Heart right ventricle (tissue), 16 donors: Measurements from ENCODE around the gene CFAP73. TPM values are rescaled to one million over a fixed set of nuclear protein-coding genes. Genes with fewer than 3 reads are reported as not detected.
"Not testable (repeated sequence)": the region's sequence is repeated elsewhere in the genome, so short reads cannot be mapped to it uniquely, and the experiment has no call there.

ENCODE experiments used
- ATAC-seq, 8 donors: fragments of 200-7000 bp; cut with Tn5 transposase; one replicate each; pipeline ENCODE4 v1.9.1; 2020; ENCODE audit warnings: mild to moderate bottlenecking in 8 of 8, moderate library complexity in 8 of 8, moderate number of reproducible peaks in 1 of 8
- DNase-seq, 2 donors: peaks; one replicate each; pipeline ENCODE4 v3.0.0-alpha.2; 2020
- H3K27ac ChIP-seq, 10 donors: fragments of 200-600 bp; sonication (generic) in 2 of 10; one replicate each; pipeline versions ENCODE4 v1.5.0 to v1.8.0; 2020 to 2022; ENCODE audit warnings: mild to moderate bottlenecking in 3 of 10
- H3K27me3 ChIP-seq, 7 donors: fragments of 200-600 bp; one replicate each; pipeline ENCODE4 v1.8.0; 2021 to 2022; ENCODE audit warnings: mild to moderate bottlenecking in 2 of 7
- H3K36me3 ChIP-seq, 9 donors: fragments of 200-600 bp; sonication (generic) in 1 of 9; one replicate each; pipeline versions ENCODE4 v1.5.0 to v1.8.0; 2020 to 2022; ENCODE audit warnings: mild to moderate bottlenecking in 2 of 9
- H3K4me1 ChIP-seq, 9 donors: fragments of 200-600 bp; sonication (generic) in 1 of 9; one replicate each; pipeline versions ENCODE4 v1.5.0 to v1.8.0; 2020 to 2022; ENCODE audit warnings: mild to moderate bottlenecking in 4 of 9
- H3K4me3 ChIP-seq, 10 donors: fragments of 200-600 bp; sonication (generic) in 2 of 10; one replicate each; pipeline versions ENCODE4 v1.5.0 to v1.8.0; 2020 to 2022; ENCODE audit warnings: mild to moderate bottlenecking in 7 of 10, moderate library complexity in 2 of 10
- H3K9me3 ChIP-seq, 11 donors: fragments of 200-600 bp in 10 of 11; sonication (generic) in 2 of 11; one replicate each; pipeline versions ENCODE4 v1.5.0 to v1.8.0; 2013 to 2022; ENCODE audit warnings: mild to moderate bottlenecking in 2 of 11, control low read depth in 1 of 11, moderate library complexity in 1 of 11
- CTCF ChIP-seq, 9 donors: fragments of 200-600 bp; sonication (generic) in 2 of 9; IDR thresholded peaks; one replicate each; pipeline versions ENCODE4 v1.5.0 to v1.8.0; 2021 to 2022; ENCODE audit warnings: antibody characterized with exemption in 9 of 9, mild to moderate bottlenecking in 5 of 9, moderate library complexity in 1 of 9
- WGBS, 2 donors: extraction: QIAGEN DNeasy Blood & Tissue Kit; methylation state at CpG; one replicate each; pipeline ENCODE4 v1.1.7; 2013; ENCODE audit warnings: inconsistent platforms in 1 of 2; 5-methylcytosine and 5-hydroxymethylcytosine counted together
- intact Hi-C, 10 donors: fragments of 100-400 bp; cut with DNase I; formaldehyde crosslinking; loops; one replicate each; pipeline versions ENCODE4 v1.11.1 to v1.14.2; 2022
- microRNA-seq, 2 donors: library from miRNA; unstranded; fragments of <30 nt; microRNA quantifications; one replicate each; pipeline ENCODE4 v1.2.0, GENCODE V29; 2021
- polyA plus RNA-seq, 2 donors: library from polyadenylated mRNA; stranded (reverse); fragments of 200-250 nt; gene quantifications; one replicate each; pipeline ENCODE4 v1.2.3, GENCODE V29; 2013
- total RNA-seq, 10 donors: library from RNA; stranded (reverse); fragmentation: NEBNext Ultra II Directional in 3 of 10; extraction: Animal tissue kit (Norgen Biotek cat#: 25700) in 3 of 10; gene quantifications; one replicate each; pipeline versions ENCODE4 v1.2.1 to v1.2.4, GENCODE V29; 2021 to 2023
- donor health status: Arrhythmogenic right ventricular cardiomyopathy.
- donor health status: ischemic (EF 13 %, LVEDD 7.1; RV severe dilation, severe dysfunction).
- donor health status: healthy with polysubstance abuse.
- donor health status: DM: no; HTN: yes; CAD: no.
- donor health status: DM: no; HTN: no; CAD: no.
- donor health status: ischemic (EF 25% LVEDD 6.9; RV normal size, moderate dysfunction).
- donor health status: ischemic (EF 25% LVEDD 5.7; RV mildly dilated, moderate dysfunction).
- donor health status: healthy.
- donor health status: DM: yes; HTN: yes; CAD: no.
- donor health status: Ischemic cardiomyopathy.
- donor health status: ischemic (EF 35%, LVEDD 5.7; RV mildly dilated, moderate dysfunction).
- donor health status: nonischemic (EF 11% LVEDD 7.7; RV severe dilation, severe dysfunction).
- donor health status: DM: yes; HTN: yes; CAD: no.
- donor health status: PGD.
- donor health status: ischemic (EF 29% LVEDD 5.4; RV normal size, mild dysfunction).
- donor health status: nonischemic (EF 23%, LVEDD 6.1; RV moderate dilation, normal function).

The CFAP73 gene
- total and polyA plus RNA-seq, 12 donors: 0.10 TPM; not detected in 11

GRCh38 chr12:113204804-113205203, 55.3 kb downstream of the CFAP73 start:
- H3K4me3 ChIP-seq: no peak overlapping the region
- H3K27me3 ChIP-seq: no peaks in the 10 kb centered on the region
- DNase-seq (no peak), ATAC-seq (no peak)
- intact Hi-C loops: loop anchor here in 1 of 10 donors (5.0 kb wide), 1 partner anchor 222 kb away; no protein-coding TSS in a partner anchor
- no peaks in the 10 kb centered on the region for H3K36me3 ChIP-seq
- H3K4me1 ChIP-seq: peaks cover 0 to 74% (median 19%) of the 10 kb centered on the region in 9 donors
- TF ChIP-seq CTCF (IDR thresholded peaks at IDR 0.05): no peak
- WGBS, 2 donors: 57 to 67% methylated on average over 3 of the region's 3 CpGs
- H3K9me3 ChIP-seq: no peaks in the 10 kb centered on the region
- H3K27ac ChIP-seq: peak overlapping the region in 3 of 10 donors; percentile 17 to 45 (median 43)

GRCh38 chr12:113206802-113207201, 57.3 kb downstream of the CFAP73 start:
- H3K4me3 ChIP-seq, DNase-seq, H3K27ac ChIP-seq, H3K27me3 ChIP-seq, H3K36me3 ChIP-seq, intact Hi-C loops, ATAC-seq, H3K9me3 ChIP-seq: not testable (repeated sequence)
- H3K4me1 ChIP-seq: peaks cover 0 to 74% (median 19%) of the 10 kb centered on the region in 9 donors
- WGBS, 2 donors: 95 to 96% methylated on average over 5 of the region's 5 CpGs

GRCh38 chr12:113207613-113208040, 58.1 kb downstream of the CFAP73 start:
- H3K4me1 ChIP-seq: peaks cover 0 to 74% (median 19%) of the 10 kb centered on the region in 9 donors
- DNase-seq (no peak), ATAC-seq (peak in 2 of 8 donors; percentile 10 to 11)
- 71 to 73% methylated on average over 6 of the region's 6 CpGs for WGBS, 2 donors
- intact Hi-C loops: no loop called here
- H3K4me3 ChIP-seq: no peak overlapping the region
- no peaks in the 10 kb centered on the region for H3K36me3 ChIP-seq
- H3K9me3 ChIP-seq: no peaks in the 10 kb centered on the region
- H3K27me3 ChIP-seq: no peaks in the 10 kb centered on the region
- H3K27ac ChIP-seq: peak overlapping the region in 6 of 10 donors; percentile 54 to 91 (median 71)
- no peak for TF ChIP-seq CTCF (IDR thresholded peaks at IDR 0.05)

- intact Hi-C loops: no loop called here
- H3K36me3 ChIP-seq: no peaks in the 10 kb centered on the region
- H3K4me1 ChIP-seq: peaks cover 0 to 76% (median 19%) of the 10 kb centered on the region in 9 donors
- 46 to 57% methylated on average over 10 of the region's 10 CpGs for WGBS, 2 donors
- DNase-seq (peak; percentile 46 to 63), ATAC-seq (peak; percentile 73 to 89 (median 82))
- TF ChIP-seq CTCF (IDR thresholded peaks at IDR 0.05): no peak
- H3K27ac ChIP-seq: peak overlapping the region in 9 of 10 donors; percentile 25 to 91 (median 62)
- H3K4me3 ChIP-seq: no peak overlapping the region
- H3K9me3 ChIP-seq: no peaks in the 10 kb centered on the region
- H3K27me3 ChIP-seq: no peaks in the 10 kb centered on the region
These were observed 58.8 kb downstream of the CFAP73 start for GRCh38 chr12:113208041-113208934.

Small RNAs within 50 kb of the gene (microRNA-seq; reads per million reads assigned to microRNA genes)
- 0 reads per million in 2 donors for gene MIR7106

Other genes with a start within 250 kb of the CFAP73 start
- 10 to 100 TPM in 4 of 10 donors, 1 to 10 TPM in 6; 4.1 to 20.3 (median 7.2) TPM for gene OAS1, start 242.8 kb upstream of the CFAP73 start, total RNA-seq
- 1 to 10 TPM; 5.4 to 6.5 TPM for gene OAS1, start 242.8 kb upstream of the CFAP73 start, polyA plus RNA-seq
- gene OAS3, start 211.2 kb upstream of the CFAP73 start, total RNA-seq: 10 to 100 TPM in 5 of 10 donors, 1 to 10 TPM in 5; 5.9 to 28.0 (median 10.5) TPM
- 1 to 10 TPM; 3.0 to 5.2 TPM for gene OAS3, start 211.2 kb upstream of the CFAP73 start, polyA plus RNA-seq
- gene OAS2, start 171.2 kb upstream of the CFAP73 start, total RNA-seq: 10 to 100 TPM in 4 of 10 donors, 1 to 10 TPM in 6; 5.3 to 24.2 (median 9.4) TPM
- 1 to 10 TPM; 3.3 to 6.8 TPM for gene OAS2, start 171.2 kb upstream of the CFAP73 start, polyA plus RNA-seq
- gene DTX1, start 93.0 kb upstream of the CFAP73 start, total RNA-seq: 1 to 10 TPM in 9 of 10 donors, under 1 TPM in 1; 0.94 to 6.4 (median 1.8) TPM
- gene DTX1, start 93.0 kb upstream of the CFAP73 start, polyA plus RNA-seq: 1 to 10 TPM; 1.0 to 1.1 TPM
- not detected for gene RASAL1, start 14.0 kb upstream of the CFAP73 start, total RNA-seq
- not detected for gene RASAL1, start 14.0 kb upstream of the CFAP73 start, polyA plus RNA-seq
- gene DDX54, start 35.8 kb downstream of the CFAP73 start, total RNA-seq: 10 to 100 TPM; 33.3 to 46.5 (median 37.5) TPM
- 10 to 100 TPM; 16.5 to 52.7 TPM for gene DDX54, start 35.8 kb downstream of the CFAP73 start, polyA plus RNA-seq
- gene RITA1, start 36.0 kb downstream of the CFAP73 start, total RNA-seq: 10 to 100 TPM; 11.9 to 20.8 (median 14.4) TPM
- gene RITA1, start 36.0 kb downstream of the CFAP73 start, polyA plus RNA-seq: 1 to 10 TPM; 8.0 to 9.9 TPM
- gene TPCN1, start 71.7 kb downstream of the CFAP73 start, total RNA-seq: 100 to 1,000 TPM in 8 of 10 donors, 10 to 100 TPM in 2; 81.9 to 163 (median 127) TPM
- 100 to 1,000 TPM in 1 of 2 donors, 10 to 100 TPM in 1; 16.4 to 147 TPM for gene TPCN1, start 71.7 kb downstream of the CFAP73 start, polyA plus RNA-seq
- gene SLC8B1, start 185.4 kb downstream of the CFAP73 start, total RNA-seq: 10 to 100 TPM in 6 of 10 donors, 1 to 10 TPM in 4; 7.2 to 15.0 (median 11.9) TPM
- gene SLC8B1, start 185.4 kb downstream of the CFAP73 start, polyA plus RNA-seq: 10 to 100 TPM in 1 of 2 donors, 1 to 10 TPM in 1; 8.0 to 16.9 TPM
- 10 to 100 TPM; 24.7 to 53.9 (median 36.1) TPM for gene PLBD2, start 208.9 kb downstream of the CFAP73 start, total RNA-seq
- 10 to 100 TPM; 13.0 to 20.0 TPM for gene PLBD2, start 208.9 kb downstream of the CFAP73 start, polyA plus RNA-seq